ENCODE measurements around the gene PPFIA1. TPM values are rescaled to one million over a fixed set of nuclear protein-coding genes. Genes with fewer than 3 reads are reported as not detected.
"Not testable (repeated sequence)": the region's sequence is repeated elsewhere in the genome, so short reads cannot be mapped to it uniquely, and the experiment has no call there.

The PPFIA1 gene
- total RNA-seq, 1 donor from 2014 or later, result 48.1 TPM

GRCh38 chr11:70251659-70252321 lies 18.7 kb upstream of the PPFIA1 start:
- DNase-seq (ENCODE audit: low spot score), result no peak

- DNase-seq (ENCODE audit: low spot score), result no peak
Measured at GRCh38 chr11:70252844-70253243, 17.6 kb upstream of the PPFIA1 start.

GRCh38 chr11:70255477-70256116 lies 14.9 kb upstream of the PPFIA1 start:
- DNase-seq (ENCODE audit: low spot score), result no peak

- DNase-seq (ENCODE audit: low spot score), result not testable (repeated sequence)
Measured at GRCh38 chr11:70259077-70259476, 11.4 kb upstream of the PPFIA1 start.

- no peak for DNase-seq (ENCODE audit: low spot score)
Measured at GRCh38 chr11:70262951-70263350, 7.5 kb upstream of the PPFIA1 start.

- no peak for DNase-seq (ENCODE audit: low spot score)
Measured at GRCh38 chr11:70263363-70263762, 7.1 kb upstream of the PPFIA1 start.

DNA sequence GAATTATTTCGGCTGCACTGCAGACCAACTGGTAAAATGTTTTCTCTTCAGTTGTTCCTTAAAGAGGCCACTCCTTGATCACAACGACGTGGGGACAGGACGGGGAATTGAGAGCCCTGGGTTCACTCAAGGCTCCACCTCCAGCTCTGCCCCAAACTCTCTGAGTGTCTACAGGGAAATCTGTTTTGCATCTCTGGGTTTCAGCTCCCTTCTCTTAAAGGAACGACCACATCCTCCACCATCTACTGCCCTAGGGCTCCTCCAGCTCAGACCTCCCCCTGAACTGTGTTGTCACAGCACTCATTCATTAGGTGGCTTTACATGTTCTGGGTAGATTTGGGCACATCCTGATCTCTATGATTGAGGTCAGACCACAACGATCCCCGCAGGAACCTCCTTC lies 5.1 kb upstream of the PPFIA1 start:
- DNase-seq (ENCODE audit: low spot score), result no peak

DNA sequence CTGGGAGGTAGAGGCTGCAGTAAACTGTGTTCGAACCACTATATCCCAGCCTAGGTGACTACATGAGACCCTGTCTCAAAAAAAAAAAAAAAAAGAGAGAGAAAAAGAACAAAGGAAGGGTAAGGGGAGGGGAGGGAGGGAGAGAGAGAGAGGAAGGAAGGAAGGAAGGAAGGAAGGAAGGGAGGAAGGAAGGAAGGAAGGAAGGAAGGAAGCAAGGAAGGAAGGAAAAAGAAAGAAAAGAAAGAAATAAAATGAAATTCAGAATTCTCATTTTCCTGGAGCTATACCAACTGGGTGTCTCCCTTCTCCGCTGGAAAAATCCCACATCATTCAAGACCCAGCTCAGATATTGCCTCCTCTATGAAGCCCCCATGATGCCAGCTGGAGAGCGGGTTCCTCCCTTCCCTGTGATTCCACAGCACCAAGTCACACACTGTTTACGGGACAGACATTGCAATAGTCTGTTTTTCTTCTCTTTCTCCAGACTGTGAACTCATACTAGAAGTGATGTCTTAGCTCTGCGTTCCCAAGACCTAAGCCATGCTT lies 3.0 kb upstream of the PPFIA1 start:
- DNase-seq (ENCODE audit: low spot score), result no peak

DNA sequence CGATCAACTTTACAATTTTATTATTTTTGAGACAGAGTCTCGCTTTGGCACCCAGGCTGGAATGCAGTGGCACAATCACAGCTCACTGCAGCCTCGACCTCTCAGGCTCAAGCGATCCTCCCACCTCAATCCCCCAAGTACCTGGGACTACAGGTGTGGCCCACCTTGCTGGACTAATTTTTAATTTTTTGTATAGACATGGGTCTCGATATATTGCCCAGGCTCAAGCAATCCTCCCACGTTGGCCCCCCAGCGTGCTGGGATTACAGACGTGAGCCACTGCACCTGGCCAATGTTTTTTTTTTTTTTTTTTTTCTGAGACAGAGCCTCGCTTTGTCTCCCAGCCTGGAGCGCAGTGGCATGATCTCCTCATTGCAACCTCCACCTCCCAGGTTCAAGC lies 2.0 kb upstream of the PPFIA1 start:
- DNase-seq (ENCODE audit: low spot score), result no peak

DNA sequence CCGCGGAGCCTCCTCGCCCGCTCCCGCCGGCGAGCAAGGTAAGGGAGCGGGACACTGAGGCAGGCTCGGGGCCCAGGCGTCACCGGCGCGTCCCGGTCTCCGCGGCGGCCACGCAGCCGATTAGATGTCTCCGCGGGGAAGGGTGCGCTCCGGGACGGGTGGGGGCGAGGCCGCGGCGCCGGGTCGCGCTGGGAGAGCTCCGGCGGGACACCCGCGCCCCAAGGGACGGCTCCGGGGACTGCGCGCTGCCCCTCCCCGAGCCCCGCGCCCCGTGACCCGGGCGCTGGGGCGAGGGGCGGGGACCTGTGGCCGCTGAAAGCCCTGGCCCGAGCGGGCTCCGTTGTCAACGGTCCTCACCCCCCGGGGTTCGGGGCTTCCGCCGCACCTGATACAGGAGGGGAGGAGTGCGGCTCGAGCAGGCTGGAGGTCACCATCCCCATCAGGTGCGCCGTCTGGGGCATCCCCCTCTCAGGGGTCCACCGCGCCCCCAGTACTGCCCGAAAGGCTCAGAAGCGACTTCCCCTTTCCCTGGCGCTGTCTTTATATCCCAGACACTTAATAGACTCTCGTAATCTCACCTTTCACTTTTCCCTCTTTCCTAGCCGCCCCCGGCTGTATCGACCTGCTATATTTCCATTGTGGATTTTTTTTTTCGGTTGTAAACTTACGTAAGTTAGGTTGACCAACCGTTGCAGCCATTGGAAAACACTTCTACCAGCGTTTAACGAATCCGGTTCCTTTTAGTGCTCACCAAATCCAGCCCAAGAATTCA lies 573 bp downstream of the PPFIA1 start:
- no peak for DNase-seq (ENCODE audit: low spot score)

DNA sequence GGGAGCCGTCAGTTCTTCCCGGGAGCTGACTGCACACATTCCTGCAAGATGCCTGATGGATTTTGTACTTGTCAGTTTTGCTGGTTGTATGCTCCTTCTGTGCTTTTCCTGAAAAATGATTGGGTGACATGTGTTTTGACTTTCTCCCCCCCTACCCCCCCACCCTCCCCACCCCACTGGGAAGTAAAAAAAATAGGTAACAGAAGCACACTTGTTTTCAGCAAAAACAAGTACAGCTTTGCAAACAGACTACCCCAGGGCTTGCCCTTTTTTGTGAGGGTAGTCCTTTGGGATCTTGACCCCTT lies 1.1 kb downstream of the PPFIA1 start:
- DNase-seq (ENCODE audit: low spot score), result no peak

- DNase-seq (ENCODE audit: low spot score), result no peak
Measured at GRCh38 chr11:70272009-70272408, 1.5 kb downstream of the PPFIA1 start.

DNA sequence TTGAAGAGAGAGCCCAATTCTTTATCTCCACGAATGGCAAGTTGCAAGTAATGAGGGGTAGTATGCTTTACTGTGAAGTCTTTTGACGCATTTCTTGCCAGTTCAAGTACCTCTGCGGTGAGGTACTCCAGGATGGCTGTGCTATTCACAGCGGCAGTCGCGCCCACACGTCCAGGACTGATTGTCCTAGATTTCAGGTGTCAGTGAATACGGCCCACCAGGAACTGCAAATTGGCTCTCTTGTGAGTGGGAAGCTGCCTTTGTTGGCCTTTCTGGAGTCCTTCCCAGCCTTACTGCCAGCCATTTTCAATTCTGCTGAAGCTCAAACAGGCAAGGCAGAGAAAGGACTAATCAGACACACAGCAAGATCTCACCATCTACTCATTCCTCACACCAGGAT lies 8.5 kb downstream of the PPFIA1 start:
- no peak for DNase-seq (ENCODE audit: low spot score)

DNA sequence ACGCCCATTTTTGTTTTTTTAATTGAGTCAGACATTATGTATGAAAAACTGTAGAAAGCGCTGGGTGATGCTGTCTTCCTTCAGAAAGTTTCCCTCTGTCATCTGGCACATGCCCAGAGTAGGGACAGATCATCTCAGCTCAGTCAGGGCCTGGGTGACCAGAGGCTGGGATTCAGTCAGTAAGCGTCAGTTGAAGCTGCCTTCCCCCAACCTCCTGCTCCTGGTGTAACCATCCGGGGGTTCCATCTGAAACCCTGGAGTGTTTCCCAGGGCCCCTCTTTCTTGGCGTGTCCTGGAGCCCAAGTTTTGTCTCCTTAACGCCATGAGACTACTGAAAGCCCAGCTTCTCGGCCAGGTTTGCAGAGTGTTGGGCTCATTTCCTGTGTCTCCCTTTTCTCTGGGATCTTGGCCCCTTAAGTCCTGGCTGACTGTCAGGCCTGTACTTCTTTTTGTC lies 10.7 kb downstream of the PPFIA1 start:
- DNase-seq (ENCODE audit: low spot score), result no peak

- DNase-seq (ENCODE audit: low spot score), result no peak
Measured at GRCh38 chr11:70282012-70282411, 11.5 kb downstream of the PPFIA1 start.

DNA sequence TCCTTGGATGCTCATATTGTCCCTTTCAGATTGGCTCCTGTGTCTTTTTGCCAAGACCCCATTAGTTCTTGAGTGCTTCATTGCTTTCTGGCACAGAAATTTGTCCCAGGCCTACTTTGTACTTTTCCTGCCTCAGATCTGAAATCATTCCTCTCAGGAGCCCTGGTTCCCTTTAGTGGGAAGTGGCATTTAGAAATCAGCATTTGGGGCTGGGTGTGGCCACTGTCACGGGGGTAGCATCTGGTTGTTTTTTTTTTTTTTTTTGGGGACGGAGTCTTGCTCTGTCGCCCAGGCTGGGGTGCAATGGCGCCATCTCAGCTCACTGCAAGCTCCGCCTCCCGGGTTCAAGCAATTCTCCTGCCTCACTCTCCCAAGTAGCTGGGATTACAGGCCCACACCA lies 18.2 kb downstream of the PPFIA1 start:
- DNase-seq (ENCODE audit: low spot score), result no peak

DNA sequence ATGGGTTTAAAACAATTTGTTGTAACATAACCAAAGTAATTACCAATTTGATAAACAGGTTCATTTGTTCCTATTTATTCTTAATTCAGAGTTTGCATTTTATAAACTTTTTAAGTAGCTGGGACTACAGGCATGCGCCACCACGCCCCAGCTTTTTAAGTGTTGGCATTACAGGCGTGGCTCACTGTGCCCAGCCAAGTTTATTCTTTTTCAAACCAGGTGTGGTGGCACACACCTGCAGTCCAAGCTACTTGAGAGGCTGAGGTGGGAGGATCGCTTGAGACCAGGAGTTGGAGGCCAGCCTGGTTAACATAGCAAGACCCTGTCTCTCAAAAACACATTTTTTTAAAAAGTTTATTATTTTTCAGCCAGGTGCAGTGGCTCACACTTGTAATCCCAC lies 19.1 kb downstream of the PPFIA1 start:
- no peak for DNase-seq (ENCODE audit: low spot score)

DNA sequence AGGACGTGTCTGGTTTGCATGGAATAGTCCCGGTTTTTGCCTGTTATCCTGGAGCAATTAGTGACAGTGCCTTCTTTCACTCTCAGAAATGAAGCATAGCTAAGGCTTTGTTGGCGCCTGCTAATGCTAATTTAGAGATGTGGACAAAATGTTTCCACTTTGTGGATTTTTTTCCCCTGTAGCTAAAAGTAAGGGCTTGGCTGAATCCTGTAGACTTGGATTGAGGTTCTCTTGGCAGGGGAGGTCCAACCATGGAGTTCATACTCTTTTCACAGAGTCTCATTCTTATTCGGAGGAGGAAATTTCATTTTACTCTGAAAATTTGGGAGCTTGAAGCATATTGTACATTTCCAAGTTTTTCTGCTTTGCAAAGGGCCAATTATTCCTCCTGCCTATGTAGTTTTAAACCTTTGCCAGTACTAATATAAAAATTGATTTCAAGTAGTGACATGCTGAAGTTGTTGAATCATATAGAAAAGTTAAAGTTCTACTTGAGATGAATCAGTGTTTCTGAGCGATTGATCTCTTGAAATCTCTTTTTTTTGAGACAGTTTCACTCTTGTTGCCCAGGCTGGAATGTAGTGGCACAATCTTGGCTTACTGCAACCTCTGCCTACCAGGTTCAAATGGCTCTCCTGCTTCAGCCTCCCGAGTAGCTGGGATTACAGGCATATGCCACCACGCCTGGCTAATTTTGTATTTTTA lies 20.0 kb downstream of the PPFIA1 start:
- DNase-seq (ENCODE audit: low spot score), result no peak

GRCh38 chr11:70292166-70292565 lies 21.7 kb downstream of the PPFIA1 start:
- no peak for DNase-seq (ENCODE audit: low spot score)

GRCh38 chr11:70292863-70293262 lies 22.4 kb downstream of the PPFIA1 start:
- DNase-seq (ENCODE audit: low spot score), result no peak

DNA sequence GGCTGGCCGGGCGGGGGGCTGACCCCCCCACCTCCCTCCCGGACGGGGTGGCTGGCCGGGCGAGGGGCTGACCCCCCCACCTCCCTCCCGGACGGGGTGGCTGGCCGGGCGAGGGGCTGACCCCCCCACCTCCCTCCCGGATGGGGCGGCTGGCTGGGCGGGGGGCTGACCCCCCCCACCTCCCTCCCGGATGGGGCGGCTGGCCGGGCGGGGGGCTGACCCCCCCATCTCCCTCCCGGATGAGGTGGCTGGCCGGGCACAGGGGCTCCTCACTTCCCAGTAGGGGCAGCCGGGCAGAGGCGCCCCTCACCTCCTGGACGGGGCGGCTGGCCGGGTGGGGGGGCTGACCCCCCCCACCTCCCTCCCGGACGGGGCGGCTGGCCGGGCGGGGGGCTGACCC lies 24.7 kb downstream of the PPFIA1 start:
- DNase-seq (ENCODE audit: low spot score), result not testable (repeated sequence)

DNA sequence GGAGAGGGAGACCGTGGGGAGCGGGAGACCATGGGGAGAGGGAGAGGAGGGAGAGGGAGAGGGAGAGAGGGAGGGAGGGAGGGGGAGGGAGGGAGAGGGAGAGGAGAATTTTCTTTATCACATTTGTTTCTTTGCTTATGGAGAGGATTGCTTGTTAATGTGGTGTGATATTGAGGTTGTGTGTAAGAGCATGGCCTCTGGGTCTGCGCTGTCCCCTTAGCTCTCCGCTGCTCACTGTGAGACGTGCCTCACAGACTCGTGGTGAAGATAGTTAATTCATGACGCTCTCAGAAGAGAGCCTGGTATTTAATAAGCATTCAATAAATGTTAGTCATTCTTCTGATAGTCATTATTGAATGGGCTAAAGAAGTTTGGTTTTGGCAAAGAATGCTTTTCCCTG lies 26.2 kb downstream of the PPFIA1 start:
- no peak for DNase-seq (ENCODE audit: low spot score)

Measured in mucosa of gallbladder (tissue), 1 donor.